ENCODE measurements around the gene SIL1.
"Not testable (repeated sequence)": the region's sequence is repeated elsewhere in the genome, so short reads cannot be mapped to it uniquely, and the experiment has no call there.

The SIL1 gene

DNA sequence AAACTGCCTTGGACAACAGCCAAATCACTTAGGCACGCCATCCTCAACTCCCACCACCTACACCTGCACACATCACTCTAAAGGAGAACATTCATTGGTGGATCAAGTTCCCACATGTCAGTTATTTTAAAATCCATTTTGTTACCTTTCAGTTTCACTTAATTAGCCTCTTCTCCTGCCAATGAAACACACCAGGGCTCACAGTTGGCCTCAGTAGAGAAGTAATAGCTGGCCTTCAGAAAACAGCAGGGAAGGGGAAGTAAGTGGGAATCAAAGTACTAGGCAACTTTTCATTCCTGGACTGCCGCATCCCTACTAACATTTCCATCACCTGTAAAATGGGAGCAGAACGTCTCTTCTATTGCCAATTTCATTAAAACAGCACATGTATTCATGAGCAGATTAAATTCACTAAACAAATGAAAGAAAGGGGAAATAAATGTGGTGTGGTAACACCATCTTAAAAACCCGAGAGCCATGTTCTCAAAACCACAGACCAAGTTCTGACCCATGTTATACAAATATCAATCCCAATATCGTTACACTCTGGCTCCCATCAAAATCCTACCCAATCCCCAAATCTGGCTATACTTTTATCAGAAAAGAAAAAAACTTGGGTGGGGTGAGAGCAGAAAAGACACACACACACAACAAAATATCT lies 1.7 kb downstream of the SIL1 start:
- DNase-seq, result no peak

- DNase-seq, result no peak
Measured at GRCh38 chr5:139194486-139194885, 3.7 kb downstream of the SIL1 start.

DNA sequence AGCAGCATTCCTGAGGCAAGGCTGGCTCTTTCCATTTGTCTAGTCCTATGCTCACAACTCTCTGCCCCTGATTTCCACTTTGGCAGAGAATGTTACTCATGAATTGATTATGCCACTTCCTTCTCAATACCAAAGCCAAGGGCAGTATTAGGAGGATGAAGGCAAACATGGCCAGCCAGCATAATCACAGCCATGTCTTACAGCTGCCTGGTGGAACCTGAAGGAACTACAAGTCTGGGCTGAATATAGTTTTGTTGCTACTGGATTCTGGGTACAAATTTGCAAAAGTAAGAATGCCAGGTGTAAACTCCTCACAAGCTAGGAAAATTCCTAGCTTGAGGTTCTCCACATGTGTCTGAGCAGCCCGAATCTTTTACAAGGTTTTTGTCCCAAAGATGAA lies 4.2 kb downstream of the SIL1 start:
- no peak for DNase-seq

GRCh38 chr5:139192906-139193305 lies 5.3 kb downstream of the SIL1 start:
- not testable (repeated sequence) for DNase-seq

DNA sequence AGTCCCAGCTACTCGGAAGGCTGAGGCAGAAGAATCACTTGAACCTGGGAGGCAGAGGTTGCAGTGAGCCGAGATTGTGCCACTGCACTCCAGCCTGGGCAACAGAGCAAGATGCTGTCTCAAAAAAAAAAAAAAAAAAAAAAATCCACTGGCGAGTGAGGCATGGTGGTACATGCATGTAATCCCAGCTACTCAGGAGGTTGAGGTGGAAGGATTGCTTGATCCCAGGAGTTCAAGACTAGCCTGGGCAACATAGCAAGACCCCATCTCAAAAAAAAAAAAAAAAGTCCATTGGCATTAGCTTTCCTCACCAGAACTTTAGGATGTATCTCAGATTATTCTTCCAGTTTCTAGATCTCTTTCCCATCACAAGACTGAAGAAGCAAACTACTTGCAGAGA lies 6.2 kb downstream of the SIL1 start:
- not testable (repeated sequence) for DNase-seq

DNA sequence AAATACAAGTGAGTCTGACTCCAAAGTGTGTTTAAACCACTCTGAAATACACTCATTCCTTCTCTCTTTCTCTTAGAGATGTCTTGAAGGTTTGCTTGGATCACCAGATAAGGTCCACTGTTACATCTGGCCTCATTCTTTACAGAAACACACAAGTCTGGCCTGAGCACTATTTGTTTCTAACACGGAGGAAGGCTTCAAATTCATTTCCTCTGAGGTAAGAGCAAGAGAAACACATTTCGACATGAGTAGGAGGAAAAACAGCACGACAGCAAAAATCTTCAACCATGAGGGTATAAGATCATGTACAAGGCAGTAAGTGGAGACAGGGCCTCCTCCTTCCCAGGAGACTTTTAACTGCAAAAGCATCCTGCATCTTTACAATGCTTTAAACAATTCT lies 8.0 kb downstream of the SIL1 start:
- no peak for DNase-seq

- DNase-seq, result no peak
Measured at GRCh38 chr5:139188558-139189270, 9.5 kb downstream of the SIL1 start.

- DNase-seq, result no peak
Measured at GRCh38 chr5:139186752-139187326, 11.3 kb downstream of the SIL1 start.

DNA sequence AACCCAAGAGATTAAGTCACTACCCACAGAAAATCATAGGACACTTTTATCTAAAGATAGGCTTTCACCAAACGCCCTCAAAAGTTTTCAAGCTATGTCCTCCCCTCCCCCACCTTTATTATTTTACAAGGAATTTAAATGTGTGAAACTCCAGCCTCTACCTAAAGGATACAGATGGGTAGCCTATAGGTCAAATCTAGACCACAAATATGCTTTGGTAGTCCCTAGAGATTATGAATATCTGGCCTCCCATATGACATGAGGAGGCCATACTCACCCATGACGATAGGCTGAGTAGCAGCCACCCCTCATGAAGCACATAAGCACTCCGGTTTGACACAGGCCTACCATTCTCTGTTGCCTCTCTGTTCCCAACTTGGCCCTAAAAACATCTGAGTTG lies 11.9 kb downstream of the SIL1 start:
- DNase-seq, result no peak

DNA sequence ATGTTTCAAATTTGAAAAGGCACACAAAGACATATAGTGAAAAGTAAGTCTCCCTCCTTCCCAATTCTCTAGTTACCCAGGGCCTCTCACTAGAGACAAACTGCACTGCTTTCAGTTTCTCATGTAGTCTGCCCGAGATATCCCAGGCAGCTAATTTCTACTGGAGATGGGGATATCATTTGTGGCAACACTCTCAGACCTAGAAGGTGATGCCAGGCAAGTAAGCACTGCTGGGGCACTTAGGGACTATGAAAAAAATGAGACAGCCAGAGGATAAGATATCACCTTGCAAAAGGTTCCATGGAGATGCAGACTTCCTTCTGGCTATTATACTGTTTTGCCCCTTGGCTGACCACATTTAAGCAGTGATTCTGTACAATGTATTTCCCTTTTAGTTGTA lies 12.6 kb downstream of the SIL1 start:
- no peak for DNase-seq

GRCh38 chr5:139183502-139183901 lies 14.7 kb downstream of the SIL1 start:
- no peak for DNase-seq

GRCh38 chr5:139182528-139183296 lies 15.5 kb downstream of the SIL1 start:
- no peak for DNase-seq

DNA sequence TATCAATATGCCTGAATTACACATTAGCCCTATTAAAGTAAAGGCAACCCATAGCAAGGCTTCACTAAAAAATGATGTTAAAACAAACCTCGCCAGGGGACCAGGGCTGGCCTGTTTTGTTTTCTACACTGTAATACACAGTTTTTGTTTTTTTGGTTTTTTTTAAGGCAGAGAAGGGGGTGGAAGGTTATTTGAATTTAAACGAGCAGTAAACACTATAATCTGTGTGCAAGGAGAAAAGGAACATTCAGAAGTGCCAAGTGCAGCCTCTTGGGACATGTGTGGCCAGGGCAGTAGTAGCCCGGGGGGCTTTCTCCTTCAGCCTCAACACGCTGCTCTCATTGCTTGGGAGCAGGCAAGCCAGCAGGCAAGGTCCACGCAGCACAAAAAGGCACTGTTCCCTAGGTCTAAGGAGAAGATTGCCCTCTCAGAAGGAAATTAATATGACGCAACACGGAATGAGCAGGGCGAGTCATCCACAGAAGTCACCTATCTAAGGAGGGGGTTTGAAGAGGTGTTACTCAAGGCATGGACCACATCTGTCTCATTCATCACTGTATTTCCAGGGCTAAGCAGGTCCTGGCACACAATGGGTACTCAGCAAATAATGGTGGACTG lies 16.2 kb downstream of the SIL1 start:
- DNase-seq, result no peak

GRCh38 chr5:139181322-139181730 lies 16.8 kb downstream of the SIL1 start:
- DNase-seq, result no peak

DNA sequence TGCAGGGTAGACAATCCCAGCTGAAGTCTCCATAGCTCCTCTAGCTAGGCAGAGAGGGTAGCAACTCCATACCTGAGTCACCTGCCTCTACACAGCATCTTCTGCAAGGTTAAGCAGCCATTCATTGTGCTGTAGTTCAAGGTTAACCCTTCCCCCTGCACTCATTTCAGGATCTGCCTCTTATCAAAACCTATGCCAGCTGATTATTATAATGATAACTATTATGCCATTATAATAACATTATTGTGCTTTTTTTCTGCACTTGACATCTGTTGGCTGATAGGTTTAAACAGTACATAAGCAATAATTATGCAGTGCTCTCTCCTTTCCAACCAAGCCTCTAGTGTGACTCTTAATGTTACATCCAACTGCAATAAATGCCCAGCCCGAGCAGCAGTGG lies 17.3 kb downstream of the SIL1 start:
- DNase-seq, result no peak

DNA sequence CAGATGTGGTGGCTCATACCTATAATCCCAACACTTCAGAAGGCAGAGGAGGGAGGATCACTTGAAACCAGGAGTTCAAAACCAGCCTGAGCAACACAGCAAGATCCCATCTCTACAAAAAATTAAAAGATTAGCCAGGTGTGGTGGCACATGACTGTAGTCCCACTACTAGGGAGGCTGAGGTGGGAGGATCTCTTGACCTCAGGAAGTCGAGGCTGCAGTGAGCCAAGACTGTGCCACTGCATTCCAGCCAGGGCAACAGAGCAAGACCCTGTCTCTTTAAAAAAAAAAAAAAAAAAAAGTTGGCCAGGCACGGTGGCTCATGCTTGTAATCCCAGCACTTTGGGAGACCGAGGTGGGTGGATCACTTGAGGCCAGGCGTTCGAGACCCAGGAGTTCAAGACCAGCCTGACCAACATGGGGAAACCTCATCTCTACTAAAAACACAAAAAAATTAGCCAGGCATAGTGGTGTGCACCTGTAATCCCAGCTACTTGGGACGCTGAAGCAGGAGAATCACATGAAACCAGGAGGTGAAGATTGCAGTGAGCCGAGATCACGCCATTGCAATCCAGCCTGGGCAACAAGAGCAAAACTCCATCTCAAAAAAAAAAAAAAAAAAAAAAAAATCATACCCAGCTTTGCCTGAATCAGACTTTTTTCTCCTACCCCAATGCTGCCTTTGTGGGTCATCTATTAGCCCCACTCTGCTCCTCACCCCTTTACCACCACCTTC lies 18.2 kb downstream of the SIL1 start:
- not testable (repeated sequence) for DNase-seq

- no peak for DNase-seq
Measured at GRCh38 chr5:139178935-139179334, 19.2 kb downstream of the SIL1 start.

DNA sequence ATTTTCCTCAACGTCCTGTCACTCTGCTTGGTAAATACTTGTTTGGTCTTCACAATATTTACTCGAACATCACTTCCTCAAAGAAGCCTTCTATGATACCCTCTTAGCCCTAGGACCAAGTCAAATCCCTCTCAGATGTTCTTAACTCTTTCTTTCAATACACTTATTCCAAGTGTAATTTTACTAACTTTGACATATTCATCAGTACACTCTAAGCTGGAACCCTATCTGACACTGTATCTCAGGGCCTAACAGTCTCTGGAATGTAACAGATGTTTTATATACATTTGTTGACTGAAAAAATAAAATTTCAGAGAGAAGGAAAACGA lies 19.6 kb downstream of the SIL1 start:
- no peak for DNase-seq

- no peak for DNase-seq
Measured at GRCh38 chr5:139177809-139178588, 20.2 kb downstream of the SIL1 start.

DNA sequence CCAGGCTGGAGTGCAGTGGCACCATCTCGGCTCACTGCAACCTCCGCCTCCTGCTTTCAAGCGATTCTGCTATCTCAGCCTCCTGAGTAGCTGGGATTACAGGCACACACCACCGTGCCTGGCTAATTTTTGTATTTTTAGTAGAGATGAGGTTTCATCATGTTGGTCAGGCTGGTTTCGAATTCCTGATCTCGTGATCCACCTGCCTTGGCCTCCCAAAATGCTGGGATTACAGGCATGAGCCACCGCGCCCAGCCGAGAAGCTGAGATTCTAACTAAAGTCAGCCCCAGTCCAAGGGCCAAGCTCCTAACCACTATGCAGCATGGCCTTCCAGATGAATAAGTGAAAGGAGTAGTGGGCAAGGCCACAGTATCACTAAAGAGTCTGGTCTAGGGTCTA lies 20.9 kb downstream of the SIL1 start:
- not testable (repeated sequence) for DNase-seq

GRCh38 chr5:139174382-139174781 lies 23.8 kb downstream of the SIL1 start:
- not testable (repeated sequence) for DNase-seq

All from stimulated activated CD4-positive, alpha-beta T cell treated with anti-CD3 and anti-CD28 coated beads, Interleukin-4, amount 100 ng/mL, for 24 hours (primary cell).